HCT116 (cell line): Measurements from ENCODE around the gene ALOX12B. TPM values are rescaled to one million over a fixed set of nuclear protein-coding genes. Genes with fewer than 3 reads are reported as not detected.

Source experiments
- ATAC-seq: fragments of 200-7000 bp; cut with Tn5 transposase; 2 replicates; pipeline ENCODE4 v1.9.1; 2020; ENCODE audit warnings: mild to moderate bottlenecking, moderate library complexity
- BruUV-seq: library from RNA; stranded (reverse); fragments of 400-500 nt; replicated peaks from 2 replicates; lab custom pipeline; 2021; lab: Mats Ljungman, UMichigan
- CTCF ChIA-PET: fragments of 300-600 bp; sonication (Branson Sonifier 250); formaldehyde crosslinking; loops from one replicate; lab custom pipeline; 2021; ENCODE audit warnings: antibody characterized with exemption; lab: Charles Lee
- POLR2A ChIA-PET: fragments of 300-600, 350-600 bp; sonication (Branson Sonifier 250); formaldehyde crosslinking; loops from one replicate; lab custom pipeline; 2021; ENCODE audit warnings: antibody characterized with exemption; lab: Charles Lee
- RAD21 ChIA-PET, 2 experiments: fragments of 300-600 bp; sonication (Branson Sonifier 250); formaldehyde crosslinking; loops; one replicate each; lab custom pipeline; 2023; ENCODE audit warnings: low total read pairs in 2 of 2; ENCODE audit not compliant: uncharacterized antibody in 2 of 2, unreplicated experiment in 2 of 2, low non-redundant PET in 1 of 2; lab: Charles Lee
- DNase-seq: peaks from one replicate; pipeline ENCODE4 v3.0.0-alpha.2; 2010; ENCODE audit warnings: low read depth, low spot score
- H2AFZ ChIP-seq: fragments of 200-600 bp; shearing (Covaris generic), sonication (generic); 2 replicates; pipeline ENCODE4 v1.6.1; 2017; ENCODE audit warnings: low read depth, mixed run types, mixed read lengths, antibody characterized with exemption, low read length; ENCODE audit not compliant: poor library complexity, severe bottlenecking
- H3K27ac ChIP-seq: 2 replicates; pipeline ENCODE4 v1.5.1; 2012; ENCODE audit warnings: low read depth, low read length
- H3K27me3 ChIP-seq: fragments of 200-600 bp; sonication (generic); 2 replicates; pipeline ENCODE4 v1.6.1; 2016; ENCODE audit warnings: mixed run types, low read length, mixed read lengths; ENCODE audit not compliant: insufficient read depth
- H3K36me3 ChIP-seq, 2 experiments: fragments of 200-500 bp in 1 of 2; fragments of 200-600 bp in 1 of 2; sonication (Bioruptor generic) in 1 of 2; sonication (generic) in 1 of 2; 2 replicates each; pipeline versions ENCODE4 v1.5.1 to v1.6.1; 2014 to 2016; ENCODE audit warnings: low read length in 2 of 2, inconsistent platforms in 1 of 2, mixed read lengths in 1 of 2, mixed run types in 1 of 2; ENCODE audit not compliant: insufficient read depth in 2 of 2, control insufficient read depth in 1 of 2
- H3K4me1 ChIP-seq, 2 experiments: fragments of 200-600 bp in 1 of 2; sonication (generic) in 1 of 2; 2 replicates each; pipeline versions ENCODE4 v1.5.1 to v1.6.1; 2012 to 2017; ENCODE audit warnings: low read length in 2 of 2, inconsistent platforms in 1 of 2, mild to moderate bottlenecking in 1 of 2, mixed read lengths in 1 of 2, mixed run types in 1 of 2, moderate library complexity in 1 of 2; ENCODE audit not compliant: insufficient read depth in 2 of 2, control insufficient read depth in 1 of 2
- H3K4me2 ChIP-seq: fragments of 200-600 bp; sonication (generic); 2 replicates; pipeline ENCODE4 v1.6.1; 2017; ENCODE audit warnings: mixed run types, low read length, mixed read lengths
- H3K4me3 ChIP-seq, 2 experiments: fragments of 200-600 bp in 1 of 2; sonication (generic) in 1 of 2; replicated peaks in 1 of 2; 2 replicates each; pipeline ENCODE4 v1.5.1; 2011 to 2016; ENCODE audit warnings: low read length in 2 of 2, control low read depth in 1 of 2, low read depth in 1 of 2, mild to moderate bottlenecking in 1 of 2, mixed read lengths in 1 of 2, mixed run types in 1 of 2
- H3K79me2 ChIP-seq: fragments of 200-600 bp; sonication (generic); 2 replicates; pipeline ENCODE4 v1.6.1; 2017; ENCODE audit warnings: mild to moderate bottlenecking, mixed run types, low read length, moderate library complexity, mixed read lengths; ENCODE audit not compliant: insufficient read depth
- H3K9ac ChIP-seq: fragments of 200-600 bp; sonication (generic); 2 replicates; pipeline ENCODE4 v1.6.1; 2016; ENCODE audit warnings: low read length, mixed read lengths
- H3K9me2 ChIP-seq: fragments of 200-600 bp; sonication (generic), shearing (Covaris generic); 2 replicates; pipeline ENCODE4 v1.6.1; 2017; ENCODE audit warnings: mixed run types, mild to moderate bottlenecking, moderate library complexity; ENCODE audit not compliant: insufficient read depth
- H3K9me3 ChIP-seq, 2 experiments: fragments of 200-500 bp in 1 of 2; fragments of 200-600 bp in 1 of 2; sonication (Bioruptor generic) in 1 of 2; sonication (generic) in 1 of 2; 2 replicates each; pipeline ENCODE4 v1.6.1; 2014 to 2017; ENCODE audit warnings: low read length in 2 of 2, mixed read lengths in 2 of 2, inconsistent platforms in 1 of 2, low read depth in 1 of 2, mild to moderate bottlenecking in 1 of 2, mixed run types in 1 of 2, moderate library complexity in 1 of 2; ENCODE audit not compliant: control insufficient read depth in 1 of 2, insufficient read depth in 1 of 2
- H4K20me1 ChIP-seq: fragments of 200-600 bp; sonication (generic), shearing (Covaris generic); 2 replicates; pipeline ENCODE4 v1.6.1; 2017; ENCODE audit warnings: mixed run types, mild to moderate bottlenecking, moderate library complexity; ENCODE audit not compliant: insufficient read depth
- ATF3 ChIP-seq: IDR thresholded peaks from 2 replicates; pipeline ENCODE4 v1.6.1; 2012
- CEBPB ChIP-seq: IDR thresholded peaks from 2 replicates; pipeline ENCODE4 v1.6.1; 2012; ENCODE audit warnings: low read depth
- EGR1 ChIP-seq: IDR thresholded peaks from 2 replicates; pipeline ENCODE4 v1.6.1; 2012; ENCODE audit warnings: low read depth
- ELF1 ChIP-seq: IDR thresholded peaks from 2 replicates; pipeline ENCODE4 v1.6.1; 2012; ENCODE audit warnings: low read depth, borderline replicate concordance
- EZH2phosphoT487 ChIP-seq: fragments of 200-600 bp; IDR thresholded peaks from 2 replicates; pipeline ENCODE4 v1.6.1; 2018; ENCODE audit warnings: antibody characterized with exemption, borderline replicate concordance
- JUND ChIP-seq: IDR thresholded peaks from 2 replicates; pipeline ENCODE4 v1.6.1; 2012
- POLR2AphosphoS5 ChIP-seq: IDR thresholded peaks from 2 replicates; pipeline ENCODE4 v1.6.1; 2011; ENCODE audit warnings: mild to moderate bottlenecking, low read depth, low read length, moderate library complexity
- REST ChIP-seq: IDR thresholded peaks from 2 replicates; pipeline ENCODE4 v1.6.1; 2012; ENCODE audit warnings: low read depth
- SIN3A ChIP-seq: IDR thresholded peaks from 2 replicates; pipeline ENCODE4 v1.6.1; 2012; ENCODE audit warnings: low read depth
- ZFX ChIP-seq: fragments of 450-650 bp; IDR thresholded peaks from 2 replicates; pipeline ENCODE4 v1.6.1; 2017
- ZNF274 ChIP-seq: fragments of 200-500 bp; sonication (Bioruptor generic); IDR thresholded peaks from 2 replicates; pipeline ENCODE4 v1.6.1; 2014; ENCODE audit warnings: mild to moderate bottlenecking, low read depth, low read length, inconsistent platforms
- intact Hi-C: fragments of 100-400 bp; cut with micrococcal nuclease; formaldehyde crosslinking; loops from 2 replicates; pipeline ENCODE4 v1.10.0; 2022
- total RNA-seq: library from RNA; stranded (reverse); gene quantifications from one replicate; pipeline ENCODE4 v1.2.1, GENCODE V29; 2021; ENCODE audit not compliant: unreplicated experiment
- TF ChIP-seq, protein P1 (sequence below): IDR thresholded peaks from 2 replicates; pipeline ENCODE4 v1.6.1; 2012
- TF ChIP-seq, protein P2 (sequence below), 3 experiments: fragments of 200-600 bp in 1 of 3; sonication (generic) in 1 of 3; IDR thresholded peaks in 2 of 3; conservative IDR thresholded peaks in 1 of 3; 2 replicates each; pipeline ENCODE4 v1.5.1; 2012 to 2017; ENCODE audit warnings: low read depth in 2 of 3, low read length in 2 of 3, antibody characterized with exemption in 1 of 3, borderline replicate concordance in 1 of 3, control low read depth in 1 of 3, mild to moderate bottlenecking in 1 of 3, mixed read lengths in 1 of 3, mixed run types in 1 of 3, moderate library complexity in 1 of 3; ENCODE audit not compliant: insufficient read depth in 1 of 3

Gene ALOX12B
- total RNA-seq, 1 experiment from 2014 or later = 3.8 TPM

DNA sequence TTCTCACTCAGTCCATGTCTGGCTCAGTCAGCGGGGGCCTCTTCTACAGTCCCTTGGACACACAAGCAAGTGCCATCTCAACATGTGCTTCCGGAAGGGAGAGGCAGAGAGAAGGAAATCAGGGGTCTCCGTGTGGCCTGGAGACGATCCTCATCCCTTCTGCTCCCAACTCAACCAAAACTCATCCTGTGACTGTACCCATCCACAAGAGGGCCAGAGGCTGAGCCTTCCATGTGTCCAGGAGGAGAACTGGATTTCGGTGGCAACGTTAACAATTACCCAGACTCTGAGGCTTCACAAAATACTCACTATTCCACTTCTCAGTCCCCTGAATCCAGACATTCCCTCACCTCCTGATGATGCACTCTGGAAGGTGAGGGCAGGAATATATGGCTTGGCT lies 7.8 kb upstream of the ALOX12B start:
- H3K4me1 ChIP-seq = 0 out of 4 replicates have a peak, but pooled peaks cover 0 to 3% of the 10 kb centered on the region in 2 experiments
- H3K9me3 ChIP-seq = no peaks in the 10 kb centered on the region
- H3K27me3 ChIP-seq = no peaks in the 10 kb centered on the region
- H3K79me2 ChIP-seq = no peaks in the 10 kb centered on the region
- DNase-seq (no peak), ATAC-seq (no peak)
- H2AFZ ChIP-seq = no peak overlapping the region
- intact Hi-C loops = no loop called here
- ChIA-PET CTCF (interaction anchor here (2.0 to 3.6 kb wide), 2 partner anchors 9 to 12 kb away, joined by 8 to 34 read pairs; no protein-coding TSS in a partner anchor), RAD21 (no interaction called here), POLR2A (no interaction called here)
- H4K20me1 ChIP-seq = no peaks in the 10 kb centered on the region
- H3K4me3 ChIP-seq = no peak overlapping the region
- TF ChIP-seq ELF1 = no peak
- no peak for TF ChIP-seq POLR2AphosphoS5
- no peak for TF ChIP-seq ZFX
- no peak for TF ChIP-seq EZH2phosphoT487
- TF ChIP-seq, protein P1, sequence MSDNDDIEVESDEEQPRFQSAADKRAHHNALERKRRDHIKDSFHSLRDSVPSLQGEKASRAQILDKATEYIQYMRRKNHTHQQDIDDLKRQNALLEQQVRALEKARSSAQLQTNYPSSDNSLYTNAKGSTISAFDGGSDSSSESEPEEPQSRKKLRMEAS = no peak
- TF ChIP-seq ATF3 = no peak
- TF ChIP-seq JUND = no peak
- TF ChIP-seq REST = no peak
- TF ChIP-seq EGR1 = no peak
- TF ChIP-seq SIN3A = no peak
- TF ChIP-seq CEBPB = no peak
- no peak for TF ChIP-seq ZNF274
- TF ChIP-seq, protein P2, sequence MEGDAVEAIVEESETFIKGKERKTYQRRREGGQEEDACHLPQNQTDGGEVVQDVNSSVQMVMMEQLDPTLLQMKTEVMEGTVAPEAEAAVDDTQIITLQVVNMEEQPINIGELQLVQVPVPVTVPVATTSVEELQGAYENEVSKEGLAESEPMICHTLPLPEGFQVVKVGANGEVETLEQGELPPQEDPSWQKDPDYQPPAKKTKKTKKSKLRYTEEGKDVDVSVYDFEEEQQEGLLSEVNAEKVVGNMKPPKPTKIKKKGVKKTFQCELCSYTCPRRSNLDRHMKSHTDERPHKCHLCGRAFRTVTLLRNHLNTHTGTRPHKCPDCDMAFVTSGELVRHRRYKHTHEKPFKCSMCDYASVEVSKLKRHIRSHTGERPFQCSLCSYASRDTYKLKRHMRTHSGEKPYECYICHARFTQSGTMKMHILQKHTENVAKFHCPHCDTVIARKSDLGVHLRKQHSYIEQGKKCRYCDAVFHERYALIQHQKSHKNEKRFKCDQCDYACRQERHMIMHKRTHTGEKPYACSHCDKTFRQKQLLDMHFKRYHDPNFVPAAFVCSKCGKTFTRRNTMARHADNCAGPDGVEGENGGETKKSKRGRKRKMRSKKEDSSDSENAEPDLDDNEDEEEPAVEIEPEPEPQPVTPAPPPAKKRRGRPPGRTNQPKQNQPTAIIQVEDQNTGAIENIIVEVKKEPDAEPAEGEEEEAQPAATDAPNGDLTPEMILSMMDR (IDR thresholded peaks at IDR 0.05 in 2 of 3, conservative IDR thresholded peaks at IDR 0.05 in 1 of 3; ENCODE audit: borderline replicate concordance in 1 of 3, insufficient read depth in 1 of 3, low read depth in 2 of 3, low read length in 2 of 3) = no peak
- no peak overlapping the region for H3K27ac ChIP-seq
- no TSS peak for BruUV-seq
- no peak overlapping the region for H3K9ac ChIP-seq
- H3K4me2 ChIP-seq = no peak overlapping the region
- no peaks in the 10 kb centered on the region for H3K36me3 ChIP-seq
- H3K9me2 ChIP-seq = no peaks in the 10 kb centered on the region
